OCI-LY7 (cell line): Measurements from ENCODE around the gene TNFRSF9. TPM values are rescaled to one million over a fixed set of nuclear protein-coding genes. Genes with fewer than 3 reads are reported as not detected.
"Not testable (repeated sequence)": the region's sequence is repeated elsewhere in the genome, so short reads cannot be mapped to it uniquely, and the experiment has no call there.

ENCODE experiments used
- BruUV-seq: library from RNA; stranded (reverse); fragments of 400-500 nt; replicated peaks from 2 replicates; lab custom pipeline; 2021; lab: Mats Ljungman, UMichigan
- CTCF ChIA-PET: fragments of 300-600 bp; sonication (Branson Sonifier 250); formaldehyde crosslinking; loops from one replicate; lab custom pipeline; 2022; ENCODE audit warnings: antibody characterized with exemption; ENCODE audit not compliant: unreplicated experiment; lab: Charles Lee
- POLR2A ChIA-PET: fragments of 300-600 bp; sonication (Branson Sonifier 250); formaldehyde crosslinking; loops from one replicate; lab custom pipeline; 2022; ENCODE audit warnings: antibody characterized with exemption; lab: Charles Lee
- DNase-seq: peaks from one replicate; pipeline ENCODE4 v3.0.0-alpha.2; 2015; ENCODE audit warnings: low spot score
- H2AFZ ChIP-seq: fragments of 200-600 bp; sonication (generic), shearing (Covaris generic); 2 replicates; pipeline ENCODE4 v1.6.1; 2014; ENCODE audit warnings: mild to moderate bottlenecking, antibody characterized with exemption, low read length, moderate library complexity
- H3K27ac ChIP-seq: fragments of 200-600 bp; sonication (generic); 2 replicates; pipeline ENCODE4 v1.5.1; 2014; ENCODE audit warnings: mixed run types, low read depth, mild to moderate bottlenecking, moderate library complexity, low read length, inconsistent platforms; ENCODE audit not compliant: poor library complexity, severe bottlenecking
- H3K36me3 ChIP-seq: fragments of 200-600 bp; sonication (generic); 2 replicates; pipeline ENCODE4 v1.6.1; 2014; ENCODE audit warnings: mild to moderate bottlenecking, antibody characterized with exemption, low read length, moderate library complexity, mixed read lengths; ENCODE audit not compliant: insufficient read depth
- H3K4me1 ChIP-seq: fragments of 200-600 bp; sonication (generic); 2 replicates; pipeline ENCODE4 v1.5.1; 2014; ENCODE audit warnings: mild to moderate bottlenecking, low read length; ENCODE audit not compliant: insufficient read depth, poor library complexity, severe bottlenecking
- H3K4me2 ChIP-seq: fragments of 200-600 bp; sonication (generic); 2 replicates; pipeline ENCODE4 v1.6.1; 2014; ENCODE audit warnings: mild to moderate bottlenecking, low read length
- H3K4me3 ChIP-seq: fragments of 200-600 bp; sonication (generic); 2 replicates; pipeline ENCODE4 v1.5.1; 2014; ENCODE audit warnings: mild to moderate bottlenecking, low read depth, low read length; ENCODE audit not compliant: poor library complexity, severe bottlenecking
- H3K79me2 ChIP-seq: fragments of 200-600 bp; sonication (generic); 2 replicates; pipeline ENCODE4 v1.6.1; 2016; ENCODE audit warnings: low read depth, mild to moderate bottlenecking, low read length, moderate library complexity, mixed read lengths; ENCODE audit not compliant: insufficient read depth
- H3K9me2 ChIP-seq: fragments of 200-600 bp; sonication (generic); 2 replicates; pipeline ENCODE4 v1.6.1; 2016; ENCODE audit warnings: mild to moderate bottlenecking, low read length, mixed read lengths; ENCODE audit not compliant: insufficient read depth
- H3K9me3 ChIP-seq: fragments of 200-600 bp; sonication (generic); 2 replicates; pipeline ENCODE4 v1.6.1; 2014; ENCODE audit warnings: mild to moderate bottlenecking, mixed run types, low read length, mixed read lengths
- H4K20me1 ChIP-seq: fragments of 200-600 bp; sonication (generic); 2 replicates; pipeline ENCODE4 v1.6.1; 2014; ENCODE audit warnings: mild to moderate bottlenecking, antibody characterized with exemption, low read length, moderate library complexity, mixed read lengths; ENCODE audit not compliant: insufficient read depth
- EZH2phosphoT487 ChIP-seq: fragments of 200-600 bp; sonication (generic); IDR thresholded peaks from 2 replicates; pipeline ENCODE4 v1.6.1; 2018; ENCODE audit warnings: low read depth, borderline replicate concordance, mild to moderate bottlenecking, mixed run types, antibody characterized with exemption, low read length, moderate library complexity, mixed read lengths
- intact Hi-C: fragments of 100-400 bp; cut with micrococcal nuclease; formaldehyde crosslinking; loops from one replicate; pipeline ENCODE4 v1.10.0; 2022; ENCODE audit not compliant: unreplicated experiment
- total RNA-seq, 2 experiments: library from RNA; depleted of rRNA in 1 of 2; stranded (reverse); fragments of >200 nt in 1 of 2; shearing (Covaris generic) in 1 of 2; gene quantifications; 2 replicates each; pipeline ENCODE4 v1.2.3, GENCODE V29; 2014 to 2022
- TF ChIP-seq, protein P1 (sequence below): fragments of 200-600 bp; sonication (generic); conservative IDR thresholded peaks from 2 replicates; pipeline ENCODE4 v1.5.1; 2014; ENCODE audit warnings: mild to moderate bottlenecking, antibody characterized with exemption, low read length, moderate library complexity, mixed read lengths

TNFRSF9 gene
- total RNA-seq, 2 experiments from 2014 or later = not detected

DNA sequence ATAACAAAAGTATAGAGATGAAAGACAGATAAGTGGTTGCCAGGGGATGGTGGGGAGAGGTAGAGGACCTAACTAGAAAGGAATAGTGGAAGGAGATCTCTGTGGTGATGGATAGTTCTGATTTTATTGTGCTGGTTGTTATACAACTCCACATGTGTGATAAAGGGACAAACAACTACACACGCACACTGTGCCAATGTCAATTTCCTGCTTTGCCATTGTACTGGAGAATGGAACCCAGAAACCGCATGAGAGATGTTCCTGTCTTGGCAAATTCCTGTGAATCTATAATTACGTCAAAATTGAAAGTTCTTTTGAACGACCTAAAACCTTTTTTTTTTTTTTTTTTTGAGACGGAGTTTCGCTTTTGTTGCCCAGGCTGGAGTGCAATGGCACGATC is 11.0 kb downstream of the TNFRSF9 start:
- Histone ChIP-seq H3K9me3 (no peaks in the 10 kb centered on the region), H3K4me1 (no peaks in the 10 kb centered on the region), H3K79me2 (no peaks in the 10 kb centered on the region), H3K4me3 (no peak overlapping the region), H3K9me2 (no peaks in the 10 kb centered on the region), H3K36me3 (no peaks in the 10 kb centered on the region), H3K4me2 (no peak overlapping the region), H2AFZ (no peak overlapping the region), H3K27ac (no peak overlapping the region), H4K20me1 (no peaks in the 10 kb centered on the region)
- BruUV-seq = no TSS peak
- ChIA-PET CTCF (no interaction called here), POLR2A (interaction anchor here (0.7 kb wide), 2 partner anchors 46 to 1074 kb away, joined by 4 to 6 read pairs; no protein-coding TSS in a partner anchor)
- intact Hi-C loops = no loop called here
- TF ChIP-seq, protein P1, sequence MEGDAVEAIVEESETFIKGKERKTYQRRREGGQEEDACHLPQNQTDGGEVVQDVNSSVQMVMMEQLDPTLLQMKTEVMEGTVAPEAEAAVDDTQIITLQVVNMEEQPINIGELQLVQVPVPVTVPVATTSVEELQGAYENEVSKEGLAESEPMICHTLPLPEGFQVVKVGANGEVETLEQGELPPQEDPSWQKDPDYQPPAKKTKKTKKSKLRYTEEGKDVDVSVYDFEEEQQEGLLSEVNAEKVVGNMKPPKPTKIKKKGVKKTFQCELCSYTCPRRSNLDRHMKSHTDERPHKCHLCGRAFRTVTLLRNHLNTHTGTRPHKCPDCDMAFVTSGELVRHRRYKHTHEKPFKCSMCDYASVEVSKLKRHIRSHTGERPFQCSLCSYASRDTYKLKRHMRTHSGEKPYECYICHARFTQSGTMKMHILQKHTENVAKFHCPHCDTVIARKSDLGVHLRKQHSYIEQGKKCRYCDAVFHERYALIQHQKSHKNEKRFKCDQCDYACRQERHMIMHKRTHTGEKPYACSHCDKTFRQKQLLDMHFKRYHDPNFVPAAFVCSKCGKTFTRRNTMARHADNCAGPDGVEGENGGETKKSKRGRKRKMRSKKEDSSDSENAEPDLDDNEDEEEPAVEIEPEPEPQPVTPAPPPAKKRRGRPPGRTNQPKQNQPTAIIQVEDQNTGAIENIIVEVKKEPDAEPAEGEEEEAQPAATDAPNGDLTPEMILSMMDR = no peak
- TF ChIP-seq EZH2phosphoT487 = no peak
- no peak for DNase-seq

DNA sequence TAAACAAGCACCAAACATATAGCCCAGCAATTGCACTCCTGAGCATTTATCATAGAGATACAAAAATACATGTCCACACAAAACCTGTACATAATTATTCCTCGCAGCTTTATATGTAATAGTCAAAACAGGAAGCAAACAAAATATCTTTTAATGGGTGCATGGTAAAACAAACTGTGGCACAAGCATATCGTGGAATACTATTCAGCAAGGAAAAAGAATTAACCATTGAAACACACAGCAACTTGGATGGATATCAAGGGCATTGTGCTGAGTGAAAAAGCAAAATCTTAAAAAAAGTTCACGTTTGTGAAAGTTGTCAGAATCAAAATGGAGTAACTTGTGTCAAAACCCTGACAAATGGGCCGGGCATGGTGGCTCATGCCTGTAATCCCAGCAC is 12.4 kb downstream of the TNFRSF9 start:
- no peak overlapping the region for H2AFZ ChIP-seq

DNA sequence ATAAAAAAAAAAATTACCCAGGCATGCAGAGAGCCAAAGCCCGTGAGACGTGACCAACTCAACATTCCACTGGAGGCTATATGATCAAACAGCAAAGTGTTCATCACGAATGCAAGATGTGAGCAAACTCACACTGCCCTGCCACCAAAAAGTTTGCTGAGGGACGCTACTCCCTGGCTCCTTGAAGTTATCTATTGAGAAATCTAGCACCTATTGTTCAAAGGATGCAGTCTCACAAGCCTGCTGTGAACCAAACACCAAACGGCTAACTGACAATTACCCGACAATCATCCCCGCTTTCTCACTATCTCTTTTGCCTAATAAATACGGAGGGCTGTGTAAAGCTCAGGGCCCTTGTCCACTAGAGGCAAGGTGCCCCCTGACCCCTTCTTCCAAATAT is 13.6 kb downstream of the TNFRSF9 start:
- H4K20me1 ChIP-seq, H2AFZ ChIP-seq, H3K9me3 ChIP-seq, H3K36me3 ChIP-seq, H3K9me2 ChIP-seq, CTCF ChIA-PET, H3K4me1 ChIP-seq, BruUV-seq, DNase-seq, POLR2A ChIA-PET, intact Hi-C loops, H3K27ac ChIP-seq, H3K79me2 ChIP-seq, H3K4me2 ChIP-seq, H3K4me3 ChIP-seq: not testable (repeated sequence)

More for the DNA sequence above, 12.4 kb downstream of the TNFRSF9 start:
- Histone ChIP-seq H3K36me3 (no peaks in the 10 kb centered on the region), H3K4me1 (no peaks in the 10 kb centered on the region), H3K4me2 (no peak overlapping the region), H3K4me3 (no peak overlapping the region), H3K9me2 (no peaks in the 10 kb centered on the region), H3K27ac (no peak overlapping the region), H3K9me3 (no peaks in the 10 kb centered on the region), H4K20me1 (no peaks in the 10 kb centered on the region), H3K79me2 (no peaks in the 10 kb centered on the region)
- intact Hi-C loops = no loop called here
- no TSS peak for BruUV-seq
- DNase-seq = no peak
- TF ChIP-seq EZH2phosphoT487 = no peak
- TF ChIP-seq, protein P1 = no peak
- CTCF ChIA-PET = no interaction called here
- POLR2A ChIA-PET = no interaction called here
